MM.1S (cell line): ENCODE measurements around the gene TCF12.

Source experiments
- CTCF ChIP-seq: fragments of 300-600 bp; sonication (generic); IDR thresholded peaks from 2 replicates; pipeline ENCODE4 v1.5.1; 2016; ENCODE audit warnings: antibody characterized with exemption, low read length, mixed read lengths
- EZH2 ChIP-seq: fragments of 300-600 bp; sonication (generic); optimal IDR thresholded peaks from 2 replicates; pipeline ENCODE3; 2017; ENCODE audit warnings: low read depth, mild to moderate bottlenecking, antibody characterized with exemption, low read length, mixed read lengths

GRCh38 chr15:57183041-57183440 lies 264.6 kb downstream of the TCF12 start:
- no peak for TF ChIP-seq CTCF
- TF ChIP-seq EZH2 = no peak
